ENCODE measurements around the gene CXCR1. TPM values are rescaled to one million over a fixed set of nuclear protein-coding genes. Genes with fewer than 3 reads are reported as not detected.

The CXCR1 gene
- not detected in 2 replicates for total RNA-seq

GRCh38 chr2:218166791-218167190 lies at the start of gene CXCR1:
CXCR1 (minus strand) TSS chr2:218166962; CDS start chr2:218165211, 1,751 bp downstream.

DNA sequence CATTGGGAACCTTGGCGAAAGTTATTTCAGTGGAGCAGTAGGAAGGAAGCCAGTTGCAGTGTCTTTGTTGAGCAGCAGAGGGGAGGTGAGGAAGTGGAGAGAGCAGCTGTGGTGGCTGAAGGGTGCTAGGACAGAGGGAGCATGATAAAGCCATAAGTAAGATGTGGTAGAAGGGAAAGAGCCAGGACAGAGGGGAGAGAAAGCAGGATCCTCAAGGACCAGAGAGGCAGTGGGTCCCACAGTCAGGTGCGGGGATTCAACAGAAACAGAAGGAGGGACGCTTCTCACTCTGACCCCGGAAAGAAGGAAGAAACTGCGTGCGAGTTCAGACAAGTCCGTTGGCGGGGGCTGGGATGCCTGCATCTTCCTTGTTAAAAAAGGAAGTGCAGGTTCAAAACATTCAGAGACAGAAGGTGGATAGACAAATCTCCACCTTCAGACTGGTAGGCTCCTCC lies 41.1 kb downstream of the CXCR1 start, which contains the start of gene CXCR2:
Gene CXCR2 (plus strand): TSS at position 403 of the 455 bp plus-strand sequence. CDS start 8,774 bp downstream, outside the sequence.

Other genes starting within 250 kb of the CXCR1 start
- 68.1 and 88.8 TPM in 2 replicates for gene TNS1, start 164.0 kb downstream of the CXCR1 start, total RNA-seq
- not detected in 2 replicates for gene RUFY4, start 97.7 kb downstream of the CXCR1 start, total RNA-seq
- not detected in 2 replicates for gene CXCR2, start 40.9 kb downstream of the CXCR1 start, total RNA-seq
- gene ARPC2, start 50.2 kb upstream of the CXCR1 start, total RNA-seq = 164 and 232 TPM in 2 replicates
- gene GPBAR1, start 94.1 kb upstream of the CXCR1 start, total RNA-seq = not detected in 2 replicates
- 151 and 152 TPM in 2 replicates for gene AAMP, start 103.2 kb upstream of the CXCR1 start, total RNA-seq
- 18.3 and 29.5 TPM in 2 replicates for gene PNKD, start 103.6 kb upstream of the CXCR1 start, total RNA-seq
- 179 and 202 TPM in 2 replicates for gene TMBIM1, start 125.5 kb upstream of the CXCR1 start, total RNA-seq
- gene CATIP, start 189.9 kb upstream of the CXCR1 start, total RNA-seq = under 0.01 and 0.16 TPM in 2 replicates
- gene SLC11A1, start 215.3 kb upstream of the CXCR1 start, total RNA-seq = 0.16 and 0.26 TPM in 2 replicates
- 45.2 and 51.8 TPM in 2 replicates for gene CTDSP1, start 232.9 kb upstream of the CXCR1 start, total RNA-seq

Data from bronchial smooth muscle cell (primary cell).